SK-N-SH treated with all-trans-retinoic acid at 6 μM for 48 hours (cell line): ENCODE results near the gene ARAP3.

Experiments
- ATAC-seq: fragments of 200-7000 bp; cut with Tn5 transposase; 3 replicates; pipeline ENCODE4 v1.9.1; 2020; ENCODE audit warnings: mild to moderate bottlenecking, moderate library complexity
- ARNTL ChIP-seq: fragments of 450-650 bp; formaldehyde crosslinking; IDR thresholded peaks from 2 replicates; pipeline ENCODE4 v1.5.0; 2020; ENCODE audit warnings: low read depth, mild to moderate bottlenecking, moderate library complexity, borderline replicate concordance
- BACH2 ChIP-seq: fragments of 250-450 bp; sonication (Bioruptor Pico); IDR thresholded peaks from 2 replicates; pipeline ENCODE4 v1.9.0; 2021; ENCODE audit warnings: mild to moderate bottlenecking, borderline replicate concordance
- ESRRG ChIP-seq: fragments of 250-450 bp; sonication (Bioruptor Pico); IDR thresholded peaks from 2 replicates; pipeline ENCODE4 v1.6.1; 2021; ENCODE audit warnings: mild to moderate bottlenecking
- GLIS3 ChIP-seq: fragments of 250-450 bp; sonication (Bioruptor Pico); IDR thresholded peaks from 2 replicates; pipeline ENCODE4 v1.5.0; 2020; ENCODE audit warnings: mild to moderate bottlenecking, moderate library complexity
- ISL1 ChIP-seq: fragments of 250-450 bp; sonication (Bioruptor Pico); IDR thresholded peaks from 2 replicates; pipeline ENCODE4 v2.1.2; 2022; ENCODE audit warnings: mild to moderate bottlenecking, moderate library complexity
- OSR1 ChIP-seq: fragments of 250-450 bp; sonication (Bioruptor Pico); IDR thresholded peaks from 2 replicates; pipeline ENCODE4 v1.8.0; 2022; ENCODE audit warnings: moderate library complexity, mild to moderate bottlenecking, inconsistent platforms
- PPARA ChIP-seq: fragments of 250-450 bp; sonication (Bioruptor Pico); IDR thresholded peaks from 2 replicates; pipeline ENCODE4 v1.5.0; 2020; ENCODE audit warnings: mild to moderate bottlenecking, borderline replicate concordance
- RARB ChIP-seq: fragments of 250-450 bp; sonication (Bioruptor Pico); IDR thresholded peaks from 2 replicates; pipeline ENCODE4 v1.8.0; 2021; ENCODE audit warnings: mild to moderate bottlenecking, moderate library complexity
- SNAI2 ChIP-seq: fragments of 250-450 bp; sonication (Bioruptor Pico); IDR thresholded peaks from 2 replicates; pipeline ENCODE4 v1.5.0; 2020; ENCODE audit warnings: mild to moderate bottlenecking, moderate library complexity
- TCF4 ChIP-seq: fragments of 250-450 bp; sonication (Bioruptor Pico); IDR thresholded peaks from 2 replicates; pipeline ENCODE4 v1.8.0; 2021; ENCODE audit warnings: mild to moderate bottlenecking, moderate library complexity, borderline replicate concordance
- TOX ChIP-seq: fragments of 250-450 bp; sonication (Bioruptor Pico); IDR thresholded peaks from 2 replicates; pipeline ENCODE4 v1.8.0; 2021; ENCODE audit warnings: mild to moderate bottlenecking, moderate library complexity, borderline replicate concordance
- ZC3H10 ChIP-seq: fragments of 250-450 bp; sonication (Bioruptor Pico); IDR thresholded peaks from 2 replicates; pipeline ENCODE4 v1.5.1; 2021; ENCODE audit warnings: mild to moderate bottlenecking, moderate library complexity
- ZFP3 ChIP-seq: fragments of 250-450 bp; sonication (Bioruptor Pico); IDR thresholded peaks from 2 replicates; pipeline ENCODE4 v1.5.0; 2020; ENCODE audit warnings: mild to moderate bottlenecking, moderate library complexity
- ZFP30 ChIP-seq: fragments of 450-650 bp; formaldehyde crosslinking; IDR thresholded peaks from 2 replicates; pipeline ENCODE4 v1.5.0; 2022; ENCODE audit warnings: mild to moderate bottlenecking, moderate library complexity
- ZNF70 ChIP-seq: fragments of 450-650 bp; formaldehyde crosslinking; IDR thresholded peaks from 2 replicates; pipeline ENCODE4 v1.5.0; 2020; ENCODE audit warnings: mild to moderate bottlenecking, moderate library complexity
- TF ChIP-seq, protein P1 (sequence below): fragments of 250-450 bp; sonication (Bioruptor Pico); IDR thresholded peaks from 2 replicates; pipeline ENCODE4 v1.8.0; 2021; ENCODE audit warnings: low read depth, mild to moderate bottlenecking, moderate library complexity, borderline replicate concordance
- TF ChIP-seq, protein P2 (sequence below): fragments of 250-450 bp; sonication (Bioruptor Pico); IDR thresholded peaks from 2 replicates; pipeline ENCODE4 v1.5.1; 2021; ENCODE audit warnings: mild to moderate bottlenecking, moderate library complexity
- TF ChIP-seq, protein P3 (sequence below): fragments of 250-450 bp; sonication (Bioruptor Pico); IDR thresholded peaks from 2 replicates; pipeline ENCODE4 v1.8.0; 2020; ENCODE audit warnings: mild to moderate bottlenecking, moderate library complexity, borderline replicate concordance
- TF ChIP-seq, protein P4 (sequence below): fragments of 250-450 bp; sonication (Bioruptor Pico); IDR thresholded peaks from 2 replicates; pipeline ENCODE4 v1.5.1; 2020; ENCODE audit warnings: low read depth, mild to moderate bottlenecking, moderate library complexity

The ARAP3 gene

DNA sequence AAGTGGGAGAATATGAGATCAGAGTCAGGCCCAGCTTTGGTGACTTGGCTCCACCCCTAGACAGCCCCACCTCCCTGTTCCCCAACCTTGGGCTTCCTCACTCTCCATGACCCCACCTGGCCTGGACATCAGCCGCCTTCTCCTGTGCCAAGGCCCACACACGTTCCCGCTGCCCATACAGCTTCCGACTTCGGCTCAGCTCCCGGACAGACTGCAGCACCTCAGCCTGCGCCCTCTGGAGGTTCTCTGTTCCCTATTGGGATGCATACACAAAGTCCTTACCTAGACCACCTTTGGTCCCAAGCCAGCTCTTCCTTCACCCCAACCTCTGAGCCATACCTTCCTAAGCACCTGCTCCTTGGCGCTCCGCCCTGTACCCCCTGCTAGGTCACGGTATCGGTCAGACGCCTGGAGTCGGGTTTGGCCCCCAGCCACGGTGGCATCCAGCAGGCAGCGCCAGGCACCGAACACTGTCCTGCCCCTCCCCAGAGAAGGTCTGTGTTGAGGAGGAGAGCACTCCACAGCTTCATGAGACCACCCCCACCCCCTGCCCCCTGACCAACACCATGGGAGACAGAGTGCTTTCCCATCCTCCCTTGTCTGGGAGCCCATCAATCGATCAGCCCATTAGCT is 32.9 kb downstream of the ARAP3 start:
- no peak for TF ChIP-seq ESRRG
- TF ChIP-seq, protein P1, sequence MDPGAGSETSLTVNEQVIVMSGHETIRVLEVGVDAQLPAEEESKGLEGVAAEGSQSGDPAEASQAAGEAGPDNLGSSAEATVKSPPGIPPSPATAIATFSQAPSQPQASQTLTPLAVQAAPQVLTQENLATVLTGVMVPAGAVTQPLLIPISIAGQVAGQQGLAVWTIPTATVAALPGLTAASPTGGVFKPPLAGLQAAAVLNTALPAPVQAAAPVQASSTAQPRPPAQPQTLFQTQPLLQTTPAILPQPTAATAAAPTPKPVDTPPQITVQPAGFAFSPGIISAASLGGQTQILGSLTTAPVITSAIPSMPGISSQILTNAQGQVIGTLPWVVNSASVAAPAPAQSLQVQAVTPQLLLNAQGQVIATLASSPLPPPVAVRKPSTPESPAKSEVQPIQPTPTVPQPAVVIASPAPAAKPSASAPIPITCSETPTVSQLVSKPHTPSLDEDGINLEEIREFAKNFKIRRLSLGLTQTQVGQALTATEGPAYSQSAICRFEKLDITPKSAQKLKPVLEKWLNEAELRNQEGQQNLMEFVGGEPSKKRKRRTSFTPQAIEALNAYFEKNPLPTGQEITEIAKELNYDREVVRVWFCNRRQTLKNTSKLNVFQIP (CRISPR knock-in tag) = no peak
- no peak for TF ChIP-seq TOX (CRISPR knock-in tag)
- no peak for TF ChIP-seq SNAI2 (CRISPR knock-in tag)

DNA sequence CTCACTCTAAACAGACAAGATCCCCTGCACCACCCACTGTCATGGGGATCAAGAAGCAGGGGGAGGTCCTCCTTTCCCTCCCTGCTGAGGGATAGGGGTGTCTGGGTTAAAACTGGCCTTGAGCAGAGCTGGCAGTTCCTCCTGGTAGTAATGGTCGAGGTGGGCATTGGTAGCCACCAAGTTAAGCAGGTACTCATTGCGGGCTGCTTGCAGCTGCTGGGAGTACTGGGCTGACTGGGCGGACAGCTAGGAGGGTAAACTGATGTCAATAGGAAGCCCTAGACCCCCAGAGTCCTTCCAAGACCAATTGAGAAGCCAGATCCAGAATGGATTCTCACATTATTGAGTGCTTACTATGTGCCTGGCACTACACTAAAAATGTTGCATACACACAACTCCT is 34.2 kb downstream of the ARAP3 start:
- ATAC-seq = no peak
- TF ChIP-seq ZFP30 (no peak), ZFP3 (CRISPR knock-in tag) (no peak), SNAI2 (CRISPR knock-in tag) (no peak), ARNTL (CRISPR knock-in tag) (no peak)
- TF ChIP-seq, protein P2, sequence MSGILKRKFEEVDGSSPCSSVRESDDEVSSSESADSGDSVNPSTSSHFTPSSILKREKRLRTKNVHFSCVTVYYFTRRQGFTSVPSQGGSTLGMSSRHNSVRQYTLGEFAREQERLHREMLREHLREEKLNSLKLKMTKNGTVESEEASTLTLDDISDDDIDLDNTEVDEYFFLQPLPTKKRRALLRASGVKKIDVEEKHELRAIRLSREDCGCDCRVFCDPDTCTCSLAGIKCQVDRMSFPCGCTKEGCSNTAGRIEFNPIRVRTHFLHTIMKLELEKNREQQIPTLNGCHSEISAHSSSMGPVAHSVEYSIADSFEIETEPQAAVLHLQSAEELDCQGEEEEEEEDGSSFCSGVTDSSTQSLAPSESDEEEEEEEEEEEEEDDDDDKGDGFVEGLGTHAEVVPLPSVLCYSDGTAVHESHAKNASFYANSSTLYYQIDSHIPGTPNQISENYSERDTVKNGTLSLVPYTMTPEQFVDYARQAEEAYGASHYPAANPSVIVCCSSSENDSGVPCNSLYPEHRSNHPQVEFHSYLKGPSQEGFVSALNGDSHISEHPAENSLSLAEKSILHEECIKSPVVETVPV (CRISPR knock-in tag) = no peak
- TF ChIP-seq, all 23 proteins: peak for 0

More for the DNA sequence above, 32.9 kb downstream of the ARAP3 start:
- ATAC-seq = no peak

DNA sequence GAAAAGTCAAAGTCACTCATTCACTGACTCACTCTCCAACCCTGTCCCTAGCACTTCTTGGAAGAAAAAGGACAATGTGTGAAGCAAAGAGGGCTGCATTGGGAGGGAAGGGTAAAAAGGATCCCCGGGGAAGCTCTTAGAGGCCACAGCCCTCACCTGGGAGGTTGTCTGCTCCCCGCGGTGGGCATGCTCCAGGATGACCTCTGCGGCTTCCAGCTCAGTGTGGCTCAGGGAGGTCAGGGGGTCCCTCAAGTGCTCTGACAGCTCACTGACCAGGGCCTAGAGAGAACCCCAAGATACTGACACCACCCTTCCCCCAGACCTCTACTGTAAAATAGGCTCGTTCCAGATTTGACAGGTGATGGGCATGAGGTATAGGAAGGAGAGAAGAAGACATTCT is 34.8 kb downstream of the ARAP3 start:
- TF ChIP-seq RARB (CRISPR knock-in tag) = no peak
- TF ChIP-seq, protein P3, sequence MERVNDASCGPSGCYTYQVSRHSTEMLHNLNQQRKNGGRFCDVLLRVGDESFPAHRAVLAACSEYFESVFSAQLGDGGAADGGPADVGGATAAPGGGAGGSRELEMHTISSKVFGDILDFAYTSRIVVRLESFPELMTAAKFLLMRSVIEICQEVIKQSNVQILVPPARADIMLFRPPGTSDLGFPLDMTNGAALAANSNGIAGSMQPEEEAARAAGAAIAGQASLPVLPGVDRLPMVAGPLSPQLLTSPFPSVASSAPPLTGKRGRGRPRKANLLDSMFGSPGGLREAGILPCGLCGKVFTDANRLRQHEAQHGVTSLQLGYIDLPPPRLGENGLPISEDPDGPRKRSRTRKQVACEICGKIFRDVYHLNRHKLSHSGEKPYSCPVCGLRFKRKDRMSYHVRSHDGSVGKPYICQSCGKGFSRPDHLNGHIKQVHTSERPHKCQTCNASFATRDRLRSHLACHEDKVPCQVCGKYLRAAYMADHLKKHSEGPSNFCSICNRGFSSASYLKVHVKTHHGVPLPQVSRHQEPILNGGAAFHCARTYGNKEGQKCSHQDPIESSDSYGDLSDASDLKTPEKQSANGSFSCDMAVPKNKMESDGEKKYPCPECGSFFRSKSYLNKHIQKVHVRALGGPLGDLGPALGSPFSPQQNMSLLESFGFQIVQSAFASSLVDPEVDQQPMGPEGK (CRISPR knock-in tag) = no peak
- no peak for TF ChIP-seq BACH2
- no peak for TF ChIP-seq ZC3H10 (CRISPR knock-in tag)
- TF ChIP-seq ISL1 (CRISPR knock-in tag) = no peak
- TF ChIP-seq ESRRG = no peak
- TF ChIP-seq ZFP3 (CRISPR knock-in tag) = no peak
- TF ChIP-seq GLIS3 = no peak
- TF ChIP-seq TOX (CRISPR knock-in tag) = no peak
- TF ChIP-seq, protein P2 (CRISPR knock-in tag) = no peak
- no peak for TF ChIP-seq SNAI2 (CRISPR knock-in tag)
- TF ChIP-seq PPARA = no peak
- TF ChIP-seq, protein P4, sequence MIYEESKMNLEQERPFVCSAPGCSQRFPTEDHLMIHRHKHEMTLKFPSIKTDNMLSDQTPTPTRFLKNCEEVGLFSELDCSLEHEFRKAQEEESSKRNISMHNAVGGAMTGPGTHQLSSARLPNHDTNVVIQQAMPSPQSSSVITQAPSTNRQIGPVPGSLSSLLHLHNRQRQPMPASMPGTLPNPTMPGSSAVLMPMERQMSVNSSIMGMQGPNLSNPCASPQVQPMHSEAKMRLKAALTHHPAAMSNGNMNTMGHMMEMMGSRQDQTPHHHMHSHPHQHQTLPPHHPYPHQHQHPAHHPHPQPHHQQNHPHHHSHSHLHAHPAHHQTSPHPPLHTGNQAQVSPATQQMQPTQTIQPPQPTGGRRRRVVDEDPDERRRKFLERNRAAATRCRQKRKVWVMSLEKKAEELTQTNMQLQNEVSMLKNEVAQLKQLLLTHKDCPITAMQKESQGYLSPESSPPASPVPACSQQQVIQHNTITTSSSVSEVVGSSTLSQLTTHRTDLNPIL (CRISPR knock-in tag) = no peak
- TF ChIP-seq TCF4 = no peak
- no peak for TF ChIP-seq OSR1 (CRISPR knock-in tag)
- TF ChIP-seq, protein P1 (CRISPR knock-in tag) = no peak
- TF ChIP-seq ARNTL (CRISPR knock-in tag) = no peak
- TF ChIP-seq ZNF70 = no peak
- ATAC-seq = no peak
